Heart right ventricle (tissue), 16 donors: Measurements from ENCODE around the gene CDC42EP5. TPM values are rescaled to one million over a fixed set of nuclear protein-coding genes. Genes with fewer than 3 reads are reported as not detected.

Source experiments
- ATAC-seq, 8 donors: fragments of 200-7000 bp; cut with Tn5 transposase; one replicate each; pipeline ENCODE4 v1.9.1; 2020; ENCODE audit warnings: mild to moderate bottlenecking in 8 of 8, moderate library complexity in 8 of 8, moderate number of reproducible peaks in 1 of 8
- DNase-seq, 2 donors: peaks; one replicate each; pipeline ENCODE4 v3.0.0-alpha.2; 2020
- H3K27ac ChIP-seq, 10 donors: fragments of 200-600 bp; sonication (generic) in 2 of 10; one replicate each; pipeline versions ENCODE4 v1.5.0 to v1.8.0; 2020 to 2022; ENCODE audit warnings: mild to moderate bottlenecking in 3 of 10
- H3K27me3 ChIP-seq, 7 donors: fragments of 200-600 bp; one replicate each; pipeline ENCODE4 v1.8.0; 2021 to 2022; ENCODE audit warnings: mild to moderate bottlenecking in 2 of 7
- H3K36me3 ChIP-seq, 9 donors: fragments of 200-600 bp; sonication (generic) in 1 of 9; one replicate each; pipeline versions ENCODE4 v1.5.0 to v1.8.0; 2020 to 2022; ENCODE audit warnings: mild to moderate bottlenecking in 2 of 9
- H3K4me1 ChIP-seq, 9 donors: fragments of 200-600 bp; sonication (generic) in 1 of 9; one replicate each; pipeline versions ENCODE4 v1.5.0 to v1.8.0; 2020 to 2022; ENCODE audit warnings: mild to moderate bottlenecking in 4 of 9
- H3K4me3 ChIP-seq, 10 donors: fragments of 200-600 bp; sonication (generic) in 2 of 10; one replicate each; pipeline versions ENCODE4 v1.5.0 to v1.8.0; 2020 to 2022; ENCODE audit warnings: mild to moderate bottlenecking in 7 of 10, moderate library complexity in 2 of 10
- H3K9me3 ChIP-seq, 11 donors: fragments of 200-600 bp in 10 of 11; sonication (generic) in 2 of 11; one replicate each; pipeline versions ENCODE4 v1.5.0 to v1.8.0; 2013 to 2022; ENCODE audit warnings: mild to moderate bottlenecking in 2 of 11, control low read depth in 1 of 11, moderate library complexity in 1 of 11
- WGBS, 2 donors: extraction: QIAGEN DNeasy Blood & Tissue Kit; methylation state at CpG; one replicate each; pipeline ENCODE4 v1.1.7; 2013; ENCODE audit warnings: inconsistent platforms in 1 of 2; 5-methylcytosine and 5-hydroxymethylcytosine counted together
- intact Hi-C, 10 donors: fragments of 100-400 bp; cut with DNase I; formaldehyde crosslinking; loops; one replicate each; pipeline versions ENCODE4 v1.11.1 to v1.14.2; 2022
- polyA plus RNA-seq, 2 donors: library from polyadenylated mRNA; stranded (reverse); fragments of 200-250 nt; gene quantifications; one replicate each; pipeline ENCODE4 v1.2.3, GENCODE V29; 2013
- total RNA-seq, 10 donors: library from RNA; stranded (reverse); fragmentation: NEBNext Ultra II Directional in 3 of 10; extraction: Animal tissue kit (Norgen Biotek cat#: 25700) in 3 of 10; gene quantifications; one replicate each; pipeline versions ENCODE4 v1.2.1 to v1.2.4, GENCODE V29; 2021 to 2023
- TF ChIP-seq, protein P1 (sequence below), 9 donors: fragments of 200-600 bp; sonication (generic) in 2 of 9; IDR thresholded peaks; one replicate each; pipeline versions ENCODE4 v1.5.0 to v1.8.0; 2021 to 2022; ENCODE audit warnings: antibody characterized with exemption in 9 of 9, mild to moderate bottlenecking in 5 of 9, moderate library complexity in 1 of 9
- donor health status: Arrhythmogenic right ventricular cardiomyopathy.
- donor health status: ischemic (EF 13 %, LVEDD 7.1; RV severe dilation, severe dysfunction).
- donor health status: healthy with polysubstance abuse.
- donor health status: DM: no; HTN: yes; CAD: no.
- donor health status: DM: no; HTN: no; CAD: no.
- donor health status: ischemic (EF 25% LVEDD 6.9; RV normal size, moderate dysfunction).
- donor health status: ischemic (EF 25% LVEDD 5.7; RV mildly dilated, moderate dysfunction).
- donor health status: healthy.
- donor health status: DM: yes; HTN: yes; CAD: no.
- donor health status: Ischemic cardiomyopathy.
- donor health status: ischemic (EF 35%, LVEDD 5.7; RV mildly dilated, moderate dysfunction).
- donor health status: nonischemic (EF 11% LVEDD 7.7; RV severe dilation, severe dysfunction).
- donor health status: DM: yes; HTN: yes; CAD: no.
- donor health status: PGD.
- donor health status: ischemic (EF 29% LVEDD 5.4; RV normal size, mild dysfunction).
- donor health status: nonischemic (EF 23%, LVEDD 6.1; RV moderate dilation, normal function).

Gene CDC42EP5
- total and polyA plus RNA-seq, 12 donors, result 5.3 to 22.8 (median 10.9) TPM

DNA sequence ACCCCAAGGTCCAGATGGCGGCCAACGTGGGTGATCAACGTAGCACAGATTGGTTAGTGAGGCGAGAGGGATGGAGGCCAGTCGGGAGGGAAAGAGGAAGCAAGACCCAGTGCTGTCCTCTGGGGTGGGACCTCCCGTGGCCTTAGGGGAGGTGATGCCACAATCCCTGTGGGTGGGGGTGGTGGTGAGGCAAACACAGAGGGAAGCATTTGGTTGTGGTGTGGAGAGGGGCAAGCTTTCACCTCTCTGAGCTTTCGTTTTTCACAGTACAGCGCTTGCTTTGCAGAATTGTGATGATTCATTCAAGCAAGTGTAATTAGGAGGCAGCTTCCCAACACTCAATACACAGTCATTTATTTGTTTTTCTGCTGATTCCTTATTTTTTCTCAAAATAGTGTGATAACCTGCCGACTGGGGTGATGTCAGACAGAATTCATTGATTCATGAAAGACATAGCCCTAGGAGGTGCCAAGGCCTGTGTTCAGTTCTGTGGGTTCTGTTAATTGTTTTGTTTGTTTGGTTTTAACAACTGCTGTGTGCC, 21.7 kb downstream of the CDC42EP5 start:
- Histone ChIP-seq H3K4me3 (peak overlapping the region in 3 of 10 donors; percentile 7 to 99 (median 87)), H3K27me3 (no peaks in the 10 kb centered on the region), H3K36me3 (peaks cover 0 to 65% (median 50%) of the 10 kb centered on the region in 9 donors), H3K9me3 (no peaks in the 10 kb centered on the region), H3K4me1 (peaks cover 13 to 54% (median 43%) of the 10 kb centered on the region in 9 donors), H3K27ac (peak overlapping the region in 1 of 10 donors; percentile 98)
- intact Hi-C loops, result no loop called here
- no peak for ATAC-seq
- no peak for DNase-seq
- TF ChIP-seq, protein P1, sequence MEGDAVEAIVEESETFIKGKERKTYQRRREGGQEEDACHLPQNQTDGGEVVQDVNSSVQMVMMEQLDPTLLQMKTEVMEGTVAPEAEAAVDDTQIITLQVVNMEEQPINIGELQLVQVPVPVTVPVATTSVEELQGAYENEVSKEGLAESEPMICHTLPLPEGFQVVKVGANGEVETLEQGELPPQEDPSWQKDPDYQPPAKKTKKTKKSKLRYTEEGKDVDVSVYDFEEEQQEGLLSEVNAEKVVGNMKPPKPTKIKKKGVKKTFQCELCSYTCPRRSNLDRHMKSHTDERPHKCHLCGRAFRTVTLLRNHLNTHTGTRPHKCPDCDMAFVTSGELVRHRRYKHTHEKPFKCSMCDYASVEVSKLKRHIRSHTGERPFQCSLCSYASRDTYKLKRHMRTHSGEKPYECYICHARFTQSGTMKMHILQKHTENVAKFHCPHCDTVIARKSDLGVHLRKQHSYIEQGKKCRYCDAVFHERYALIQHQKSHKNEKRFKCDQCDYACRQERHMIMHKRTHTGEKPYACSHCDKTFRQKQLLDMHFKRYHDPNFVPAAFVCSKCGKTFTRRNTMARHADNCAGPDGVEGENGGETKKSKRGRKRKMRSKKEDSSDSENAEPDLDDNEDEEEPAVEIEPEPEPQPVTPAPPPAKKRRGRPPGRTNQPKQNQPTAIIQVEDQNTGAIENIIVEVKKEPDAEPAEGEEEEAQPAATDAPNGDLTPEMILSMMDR (IDR thresholded peaks at IDR 0.05), result no peak
- WGBS, 2 donors, result 68 to 79% methylated on average over 9 of the region's 9 CpGs

DNA sequence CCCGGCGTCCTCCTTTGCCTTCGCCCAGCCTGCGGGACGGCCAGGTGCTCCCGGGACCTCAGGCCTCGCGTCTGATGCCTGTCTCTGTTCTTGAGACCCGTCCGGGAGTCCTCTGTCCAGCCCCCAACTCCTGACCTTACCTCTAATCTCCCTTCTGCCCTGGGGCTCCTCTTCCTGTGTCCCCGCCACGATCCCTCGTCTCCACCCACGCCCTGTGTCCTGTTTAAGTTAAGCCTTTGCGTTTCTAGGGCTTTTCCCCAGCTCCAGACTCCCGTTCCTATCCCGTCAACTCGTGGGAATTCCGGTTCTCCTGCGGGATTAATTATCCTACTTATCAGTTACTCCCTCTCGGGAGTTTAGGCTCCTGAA, 23.4 kb downstream of the CDC42EP5 start:
- H3K36me3 ChIP-seq, result peaks cover 0 to 62% (median 37%) of the 10 kb centered on the region in 9 donors
- H3K4me3 ChIP-seq, result peak overlapping the region; percentile 63 to 99 (median 84)
- peak overlapping the region; percentile 84 to 99 (median 96) for H3K27ac ChIP-seq
- TF ChIP-seq, protein P1 (IDR thresholded peaks at IDR 0.05), result no peak
- H3K27me3 ChIP-seq, result no peaks in the 10 kb centered on the region
- DNase-seq, result no peak
- ATAC-seq, result no peak
- WGBS, 2 donors, result 1% methylated on average over 21 of the region's 21 CpGs
- H3K4me1 ChIP-seq, result peaks cover 13 to 59% (median 45%) of the 10 kb centered on the region in 9 donors
- no peaks in the 10 kb centered on the region for H3K9me3 ChIP-seq
- intact Hi-C loops, result loop anchor here in 3 of 10 donors (1.0 to 2.0 kb wide), 2 partner anchors 13 to 14 kb away; partner anchors contain the start of gene LENG9 (in 3 of the 3)

DNA sequence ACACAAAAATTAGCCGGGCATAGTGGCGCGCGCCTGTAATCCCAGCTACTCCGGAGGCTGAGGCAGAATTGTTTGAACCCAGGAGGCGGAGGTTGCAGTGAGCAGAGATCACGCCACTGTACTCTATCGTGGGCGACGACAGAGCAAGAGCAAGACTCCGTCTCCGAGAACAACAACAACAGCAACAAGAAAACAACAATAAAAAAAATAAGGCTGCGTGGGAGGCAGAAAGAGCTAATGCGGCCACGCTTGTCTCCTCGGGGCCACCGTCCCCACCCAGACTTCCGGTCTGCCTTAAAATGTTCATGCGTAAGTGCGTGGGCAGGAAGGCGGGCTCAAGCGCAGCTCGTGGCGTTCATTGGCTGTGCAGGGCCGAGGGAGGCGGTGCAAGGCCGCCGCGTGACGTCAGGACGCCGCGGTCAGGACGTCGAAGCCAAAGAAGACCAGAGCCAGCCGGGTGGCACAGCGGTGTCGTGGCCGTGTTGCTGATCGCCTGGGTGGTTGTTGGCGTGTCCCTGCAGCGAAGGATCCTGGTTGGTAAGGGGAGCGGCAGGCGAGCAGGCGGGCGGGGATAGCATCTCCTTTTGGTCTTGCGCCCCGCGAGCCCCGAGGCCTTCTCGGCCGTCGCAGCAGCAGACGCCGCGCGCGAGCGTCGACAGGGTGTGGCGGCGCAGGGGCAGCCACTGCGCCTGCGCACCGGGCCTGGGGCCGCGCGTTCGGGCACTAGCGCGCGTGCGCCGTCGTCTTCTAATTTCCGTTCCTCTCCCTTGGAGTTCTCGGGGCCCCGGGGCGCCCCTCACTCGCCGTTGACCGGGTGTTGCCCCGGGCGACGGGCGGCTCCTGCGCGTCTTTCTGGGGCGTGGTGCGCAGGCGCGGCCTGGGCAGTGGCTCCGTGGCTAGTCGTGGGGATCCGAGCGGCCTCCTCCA, 24.1 kb downstream of the CDC42EP5 start, which contains the start of gene LENG8:
Gene LENG8, plus strand, starts transcription at position 426 of the 927 bp plus-strand sequence. CDS start 2,146 bp downstream, outside the sequence.
- TF ChIP-seq, protein P1 (IDR thresholded peaks at IDR 0.05), result peak in 1 of 9 donors; percentile 5
- H3K27ac ChIP-seq, result peak within 1 kb of the TSS; percentile 84 to 99 (median 96)
- H3K9me3 ChIP-seq, result no peaks in the 10 kb centered on the region
- H3K36me3 ChIP-seq, result peaks cover 0 to 62% (median 36%) of the 10 kb centered on the region in 9 donors
- ATAC-seq (peak; percentile 96 to 99 (median 98)), DNase-seq (peak; percentile 97 to 98)
- intact Hi-C loops, result loop anchor here in 3 of 10 donors (1.0 to 2.0 kb wide), 2 partner anchors 14 kb away; partner anchors contain the start of gene LENG9 (in 3 of the 3)
- peak within 1 kb of the TSS; percentile 63 to 99 (median 84) for H3K4me3 ChIP-seq
- no peaks in the 10 kb centered on the region for H3K27me3 ChIP-seq
- WGBS, 2 donors, result 0 to 1% methylated on average over 88 to 96 of the region's 96 CpGs
- H3K4me1 ChIP-seq, result peaks cover 13 to 59% (median 45%) of the 10 kb centered on the region in 9 donors
